ENCODE measurements around the gene FBLN2. TPM values are rescaled to one million over a fixed set of nuclear protein-coding genes. Genes with fewer than 3 reads are reported as not detected.

FBLN2 gene
- total and polyA plus RNA-seq, 10 of the 15 experiments (the other 5 are each of a cell fraction or from before 2014, with no cell fraction given): 0.03 to 0.41 (median 0.12) TPM; not detected in 2

DNA sequence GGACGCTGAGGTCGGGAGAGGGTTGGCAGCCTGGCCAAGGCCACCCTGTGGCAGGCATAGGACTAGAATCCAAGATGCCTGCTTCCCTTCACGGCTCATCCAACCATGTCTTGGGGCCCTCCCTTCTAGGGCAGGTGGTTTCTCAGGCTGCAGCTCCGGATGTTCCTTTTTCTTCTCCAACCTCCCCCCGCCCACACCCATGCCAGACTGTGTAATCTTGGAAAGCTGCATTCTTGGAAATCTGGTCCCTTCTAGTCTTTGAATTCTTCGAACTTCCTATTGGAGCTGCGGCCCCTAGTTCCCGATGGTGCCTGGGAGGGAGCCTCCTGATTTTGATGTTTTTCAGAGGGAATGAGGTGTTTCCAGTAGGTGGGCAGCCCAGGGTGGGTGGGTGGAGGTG, 109.8 kb downstream of the FBLN2 start:
- CTCF ChIA-PET: interaction anchor here (0.7 to 4.6 kb wide), 9 partner anchors 9 to 228 kb away, joined by 3 to 57 read pairs (median 3); no protein-coding TSS in a partner anchor
- in situ Hi-C loops (cut with MboI): loop anchor here (5.0 kb wide), 1 partner anchor 229 kb away; no protein-coding TSS in a partner anchor
- RAD21 ChIA-PET (ENCODE audit: unreplicated experiment): interaction anchor here (2.7 kb wide), 1 partner anchor 227 kb away, joined by 21 read pairs; no protein-coding TSS in a partner anchor

More for the DNA sequence above, 109.8 kb downstream of the FBLN2 start:
- ChIA-PET SMC1A (ENCODE audit: uncharacterized antibody, unreplicated experiment) (interaction anchor here (0.6 to 2.7 kb wide), 3 partner anchors 10 to 227 kb away, joined by 3 to 12 read pairs (median 8); no protein-coding TSS in a partner anchor), POLR2A (no interaction called here)
- DNase-seq (ENCODE audit: low read depth, low spot score): no peak
- H3K36me3 ChIP-seq (ENCODE audit: control insufficient read depth in 2 of 2, insufficient read depth in 2 of 2, low read length in 1 of 2): no peaks in the 10 kb centered on the region
- no TSS peak for BruUV-seq (replicated peaks)
- no peak overlapping the region for H3K4me3 ChIP-seq
- no peak overlapping the region for H3K27ac ChIP-seq (ENCODE audit: control insufficient read depth, insufficient read depth)
- H2AFZ ChIP-seq (ENCODE audit: control insufficient read depth, low read depth, low read length): no peak overlapping the region
- intact Hi-C loops (cut with micrococcal nuclease; ENCODE audit: unreplicated experiment): no loop called here
- FAIRE-seq: no peak
- H4K20me1 ChIP-seq (ENCODE audit: control insufficient read depth, insufficient read depth): no peaks in the 10 kb centered on the region
- TF ChIP-seq IKZF1 (conservative IDR thresholded peaks at IDR 0.05) (no peak), HDAC6 (IDR thresholded peaks at IDR 0.05; ENCODE audit: unreplicated experiment) (no peak), MEF2B (IDR thresholded peaks at IDR 0.05; ENCODE audit: partially characterized antibody, poor library complexity, severe bottlenecking) (no peak), SIX5 (IDR thresholded peaks at IDR 0.05; ENCODE audit: low read depth, low read length, severe bottlenecking) (no peak), CHD1 (IDR thresholded peaks at IDR 0.05; ENCODE audit: low read depth, low read length) (no peak), BACH1 (IDR thresholded peaks at IDR 0.05; ENCODE audit: borderline replicate concordance) (no peak), SMC3 (IDR thresholded peaks at IDR 0.05; ENCODE audit: borderline replicate concordance, low read length) (no peak), CBFB (IDR thresholded peaks at IDR 0.05; ENCODE audit: low read depth) (no peak), YY1 (IDR thresholded peaks at IDR 0.05; ENCODE audit: low read depth, low read length) (no peak)
- TF ChIP-seq, protein P1, sequence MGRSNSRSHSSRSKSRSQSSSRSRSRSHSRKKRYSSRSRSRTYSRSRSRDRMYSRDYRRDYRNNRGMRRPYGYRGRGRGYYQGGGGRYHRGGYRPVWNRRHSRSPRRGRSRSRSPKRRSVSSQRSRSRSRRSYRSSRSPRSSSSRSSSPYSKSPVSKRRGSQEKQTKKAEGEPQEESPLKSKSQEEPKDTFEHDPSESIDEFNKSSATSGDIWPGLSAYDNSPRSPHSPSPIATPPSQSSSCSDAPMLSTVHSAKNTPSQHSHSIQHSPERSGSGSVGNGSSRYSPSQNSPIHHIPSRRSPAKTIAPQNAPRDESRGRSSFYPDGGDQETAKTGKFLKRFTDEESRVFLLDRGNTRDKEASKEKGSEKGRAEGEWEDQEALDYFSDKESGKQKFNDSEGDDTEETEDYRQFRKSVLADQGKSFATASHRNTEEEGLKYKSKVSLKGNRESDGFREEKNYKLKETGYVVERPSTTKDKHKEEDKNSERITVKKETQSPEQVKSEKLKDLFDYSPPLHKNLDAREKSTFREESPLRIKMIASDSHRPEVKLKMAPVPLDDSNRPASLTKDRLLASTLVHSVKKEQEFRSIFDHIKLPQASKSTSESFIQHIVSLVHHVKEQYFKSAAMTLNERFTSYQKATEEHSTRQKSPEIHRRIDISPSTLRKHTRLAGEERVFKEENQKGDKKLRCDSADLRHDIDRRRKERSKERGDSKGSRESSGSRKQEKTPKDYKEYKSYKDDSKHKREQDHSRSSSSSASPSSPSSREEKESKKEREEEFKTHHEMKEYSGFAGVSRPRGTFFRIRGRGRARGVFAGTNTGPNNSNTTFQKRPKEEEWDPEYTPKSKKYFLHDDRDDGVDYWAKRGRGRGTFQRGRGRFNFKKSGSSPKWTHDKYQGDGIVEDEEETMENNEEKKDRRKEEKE (IDR thresholded peaks at IDR 0.05): no peak
- TF ChIP-seq, protein P2, sequence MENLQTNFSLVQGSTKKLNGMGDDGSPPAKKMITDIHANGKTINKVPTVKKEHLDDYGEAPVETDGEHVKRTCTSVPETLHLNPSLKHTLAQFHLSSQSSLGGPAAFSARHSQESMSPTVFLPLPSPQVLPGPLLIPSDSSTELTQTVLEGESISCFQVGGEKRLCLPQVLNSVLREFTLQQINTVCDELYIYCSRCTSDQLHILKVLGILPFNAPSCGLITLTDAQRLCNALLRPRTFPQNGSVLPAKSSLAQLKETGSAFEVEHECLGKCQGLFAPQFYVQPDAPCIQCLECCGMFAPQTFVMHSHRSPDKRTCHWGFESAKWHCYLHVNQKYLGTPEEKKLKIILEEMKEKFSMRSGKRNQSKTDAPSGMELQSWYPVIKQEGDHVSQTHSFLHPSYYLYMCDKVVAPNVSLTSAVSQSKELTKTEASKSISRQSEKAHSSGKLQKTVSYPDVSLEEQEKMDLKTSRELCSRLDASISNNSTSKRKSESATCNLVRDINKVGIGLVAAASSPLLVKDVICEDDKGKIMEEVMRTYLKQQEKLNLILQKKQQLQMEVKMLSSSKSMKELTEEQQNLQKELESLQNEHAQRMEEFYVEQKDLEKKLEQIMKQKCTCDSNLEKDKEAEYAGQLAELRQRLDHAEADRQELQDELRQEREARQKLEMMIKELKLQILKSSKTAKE (IDR thresholded peaks at IDR 0.05; ENCODE audit: low read depth, poor library complexity, severe bottlenecking): no peak
- TF ChIP-seq, protein P3, sequence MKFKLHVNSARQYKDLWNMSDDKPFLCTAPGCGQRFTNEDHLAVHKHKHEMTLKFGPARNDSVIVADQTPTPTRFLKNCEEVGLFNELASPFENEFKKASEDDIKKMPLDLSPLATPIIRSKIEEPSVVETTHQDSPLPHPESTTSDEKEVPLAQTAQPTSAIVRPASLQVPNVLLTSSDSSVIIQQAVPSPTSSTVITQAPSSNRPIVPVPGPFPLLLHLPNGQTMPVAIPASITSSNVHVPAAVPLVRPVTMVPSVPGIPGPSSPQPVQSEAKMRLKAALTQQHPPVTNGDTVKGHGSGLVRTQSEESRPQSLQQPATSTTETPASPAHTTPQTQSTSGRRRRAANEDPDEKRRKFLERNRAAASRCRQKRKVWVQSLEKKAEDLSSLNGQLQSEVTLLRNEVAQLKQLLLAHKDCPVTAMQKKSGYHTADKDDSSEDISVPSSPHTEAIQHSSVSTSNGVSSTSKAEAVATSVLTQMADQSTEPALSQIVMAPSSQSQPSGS (IDR thresholded peaks at IDR 0.05; ENCODE audit: low read length): no peak
- H3K9ac ChIP-seq (ENCODE audit: control insufficient read depth, insufficient read depth, low read length): no peak overlapping the region
- H3K4me1 ChIP-seq (ENCODE audit: control insufficient read depth, insufficient read depth, low read length): no peaks in the 10 kb centered on the region
- no peak overlapping the region for H3K4me2 ChIP-seq (ENCODE audit: control insufficient read depth, insufficient read depth)
- no peaks in the 10 kb centered on the region for H3K9me3 ChIP-seq (replicated peaks; ENCODE audit: control insufficient read depth, insufficient read depth, low read length)
- H3K79me2 ChIP-seq (ENCODE audit: control insufficient read depth, insufficient read depth, low read length): no peaks in the 10 kb centered on the region
- ATAC-seq: no peak
- peaks cover 2 to 4% of the 10 kb centered on the region in 2 experiments; a peak in 2 of 4 replicates for H3K27me3 ChIP-seq (replicated peaks in 1 of 2; ENCODE audit: control insufficient read depth in 2 of 2, insufficient read depth in 2 of 2, low read length in 1 of 2)
- WGBS (ENCODE audit: insufficient coverage, insufficient replicate concordance, low lambda C conversion rate, missing lambda C conversion rate): 32% methylated on average over 8 of the region's 8 CpGs

All from GM12878 (cell line).